ENCODE data around the gene RPRML. TPM values are rescaled to one million over a fixed set of nuclear protein-coding genes. Genes with fewer than 3 reads are reported as not detected.

The RPRML gene
- total RNA-seq, 1 experiment from 2014 or later: not detected

DNA sequence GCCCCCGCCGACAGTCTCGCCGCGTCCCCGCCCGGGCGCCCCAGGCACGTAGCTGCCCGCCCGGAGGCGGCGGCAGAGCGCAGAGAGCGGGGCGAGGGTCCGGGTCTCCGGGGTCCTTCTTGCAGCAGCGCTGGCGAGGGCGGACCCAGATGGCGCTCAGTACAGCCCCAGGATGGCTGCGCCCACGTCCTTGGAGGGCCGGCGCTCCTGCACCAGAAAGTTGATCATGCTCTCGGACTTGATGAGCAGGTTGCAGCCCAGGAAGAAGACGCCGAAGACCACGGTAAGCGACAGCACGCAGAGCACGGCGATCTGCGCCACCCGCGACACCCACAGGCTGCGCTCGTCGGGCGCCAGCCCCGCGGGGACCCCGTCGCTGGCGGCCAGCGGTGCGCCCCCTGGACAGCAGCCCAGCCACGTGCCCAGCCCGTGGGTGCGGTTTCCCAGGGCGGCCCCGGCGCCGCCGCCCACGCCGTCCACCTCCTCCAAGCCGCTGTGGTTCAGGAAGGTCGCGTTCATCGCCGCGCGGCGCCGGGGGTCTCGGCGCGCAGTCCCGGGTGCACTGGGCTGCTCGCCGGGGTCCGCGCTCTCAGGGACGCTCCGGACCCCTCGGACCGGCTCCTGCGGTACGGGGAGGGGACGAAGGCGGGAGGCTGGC is 435 bp downstream of the RPRML start:
- TF ChIP-seq EZH2 (IDR thresholded peaks at IDR 0.05; ENCODE audit: borderline replicate concordance, low read depth, low read length, poor library complexity, severe bottlenecking): no peak
- TF ChIP-seq, protein P1, sequence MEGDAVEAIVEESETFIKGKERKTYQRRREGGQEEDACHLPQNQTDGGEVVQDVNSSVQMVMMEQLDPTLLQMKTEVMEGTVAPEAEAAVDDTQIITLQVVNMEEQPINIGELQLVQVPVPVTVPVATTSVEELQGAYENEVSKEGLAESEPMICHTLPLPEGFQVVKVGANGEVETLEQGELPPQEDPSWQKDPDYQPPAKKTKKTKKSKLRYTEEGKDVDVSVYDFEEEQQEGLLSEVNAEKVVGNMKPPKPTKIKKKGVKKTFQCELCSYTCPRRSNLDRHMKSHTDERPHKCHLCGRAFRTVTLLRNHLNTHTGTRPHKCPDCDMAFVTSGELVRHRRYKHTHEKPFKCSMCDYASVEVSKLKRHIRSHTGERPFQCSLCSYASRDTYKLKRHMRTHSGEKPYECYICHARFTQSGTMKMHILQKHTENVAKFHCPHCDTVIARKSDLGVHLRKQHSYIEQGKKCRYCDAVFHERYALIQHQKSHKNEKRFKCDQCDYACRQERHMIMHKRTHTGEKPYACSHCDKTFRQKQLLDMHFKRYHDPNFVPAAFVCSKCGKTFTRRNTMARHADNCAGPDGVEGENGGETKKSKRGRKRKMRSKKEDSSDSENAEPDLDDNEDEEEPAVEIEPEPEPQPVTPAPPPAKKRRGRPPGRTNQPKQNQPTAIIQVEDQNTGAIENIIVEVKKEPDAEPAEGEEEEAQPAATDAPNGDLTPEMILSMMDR (conservative IDR thresholded peaks at IDR 0.05; ENCODE audit: low read depth, low read length): no peak
- POLR2A ChIA-PET (ENCODE audit: low non-redundant PET): no interaction called here
- CTCF ChIA-PET: no interaction called here
- peaks cover 44% of the 10 kb centered on the region for H3K27me3 ChIP-seq (replicated peaks; ENCODE audit: insufficient read depth, low read depth, low read length, poor library complexity)
- H3K4me1 ChIP-seq (ENCODE audit: insufficient read depth, low read length, poor library complexity, severe bottlenecking): no peaks in the 10 kb centered on the region
- BruUV-seq (replicated peaks): no TSS peak
- no peak for DNase-seq (ENCODE audit: low spot score)
- peak overlapping the region; percentile 33 for H3K4me3 ChIP-seq (ENCODE audit: low read depth, low read length, poor library complexity, severe bottlenecking)
- no peaks in the 10 kb centered on the region for H3K36me3 ChIP-seq (ENCODE audit: insufficient read depth, low read length, poor library complexity, severe bottlenecking)
- no peaks in the 10 kb centered on the region for H3K9me3 ChIP-seq (ENCODE audit: low read depth, low read length, poor library complexity, severe bottlenecking)
- intact Hi-C loops (cut with micrococcal nuclease; ENCODE audit: unreplicated experiment): no loop called here
- no peak overlapping the region for H3K27ac ChIP-seq (ENCODE audit: low read depth, low read length, poor library complexity, severe bottlenecking)

DNA sequence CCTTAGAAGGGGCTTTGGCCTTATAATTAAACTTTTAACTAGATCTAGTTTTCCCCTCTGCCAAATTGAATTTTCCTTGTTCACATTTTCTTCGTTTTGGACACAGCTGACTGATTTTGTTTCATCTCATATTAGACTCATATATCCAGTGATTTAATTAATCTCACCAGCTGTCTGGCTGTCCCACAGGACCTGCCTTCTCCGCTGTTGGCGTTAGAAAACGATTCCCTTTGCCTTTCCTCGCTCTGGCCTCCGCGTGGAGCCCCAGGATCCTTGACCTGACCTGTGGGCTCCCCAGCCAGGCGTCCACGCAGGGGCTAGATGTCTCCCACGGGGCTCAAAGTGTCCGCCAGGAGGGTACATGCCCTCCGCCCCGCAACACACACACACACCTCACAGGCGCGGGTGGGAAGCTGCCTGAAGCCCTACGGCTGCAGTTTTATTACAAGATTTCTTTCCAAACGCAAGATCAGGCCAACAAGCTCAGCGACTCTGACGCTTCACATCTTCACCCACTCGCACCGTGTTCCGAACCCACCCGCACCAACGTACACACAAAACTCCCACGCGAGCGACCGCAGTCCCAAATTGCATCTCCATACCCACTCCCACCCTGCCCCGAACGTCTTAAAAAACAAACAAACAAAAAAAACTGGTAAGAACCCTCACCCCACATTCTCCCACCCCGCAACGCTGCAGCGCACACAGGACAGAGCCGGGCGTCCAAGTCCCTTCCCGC is 1.1 kb downstream of the RPRML start:
- Histone ChIP-seq H3K4me1 (ENCODE audit: insufficient read depth, low read length, poor library complexity, severe bottlenecking) (no peaks in the 10 kb centered on the region), H3K27ac (ENCODE audit: low read depth, low read length, poor library complexity, severe bottlenecking) (no peak overlapping the region)
- POLR2A ChIA-PET (ENCODE audit: low non-redundant PET): no interaction called here

DNA sequence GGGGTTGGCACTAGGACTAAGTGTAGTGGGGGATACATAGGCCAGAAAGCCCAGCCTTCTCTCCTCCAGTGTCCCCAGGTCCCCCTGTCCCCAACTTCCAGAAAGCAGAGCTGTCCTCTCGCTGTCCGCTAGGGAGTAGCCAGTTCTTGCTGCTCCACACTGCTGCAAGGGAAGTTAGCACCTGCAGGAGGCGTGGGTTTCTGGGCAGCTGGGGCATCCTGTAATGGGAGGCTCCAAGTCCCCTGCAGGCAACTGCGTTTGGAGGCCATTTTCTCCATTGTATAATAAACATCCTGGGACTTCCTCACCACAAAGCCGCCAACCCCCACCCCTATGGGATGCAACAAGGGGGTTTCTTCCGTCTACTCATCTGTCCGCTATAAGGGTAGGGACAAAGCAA is 1.7 kb downstream of the RPRML start:
- POLR2A ChIA-PET (ENCODE audit: low non-redundant PET): no interaction called here
- CTCF ChIA-PET: no interaction called here
- TF ChIP-seq EZH2 (IDR thresholded peaks at IDR 0.05; ENCODE audit: borderline replicate concordance, low read depth, low read length, poor library complexity, severe bottlenecking): no peak
- TF ChIP-seq, protein P1 (conservative IDR thresholded peaks at IDR 0.05; ENCODE audit: low read depth, low read length): no peak
- intact Hi-C loops (cut with micrococcal nuclease; ENCODE audit: unreplicated experiment): no loop called here
- H3K9me3 ChIP-seq (ENCODE audit: low read depth, low read length, poor library complexity, severe bottlenecking): no peaks in the 10 kb centered on the region
- no peaks in the 10 kb centered on the region for H3K4me1 ChIP-seq (ENCODE audit: insufficient read depth, low read length, poor library complexity, severe bottlenecking)
- no peak overlapping the region for H3K27ac ChIP-seq (ENCODE audit: low read depth, low read length, poor library complexity, severe bottlenecking)
- H3K4me3 ChIP-seq (ENCODE audit: low read depth, low read length, poor library complexity, severe bottlenecking): no peak overlapping the region
- H3K27me3 ChIP-seq (replicated peaks; ENCODE audit: insufficient read depth, low read depth, low read length, poor library complexity): peaks cover 40% of the 10 kb centered on the region
- no TSS peak for BruUV-seq (replicated peaks)
- peak; percentile 32 for DNase-seq (ENCODE audit: low spot score)
- no peaks in the 10 kb centered on the region for H3K36me3 ChIP-seq (ENCODE audit: insufficient read depth, low read length, poor library complexity, severe bottlenecking)

More for the DNA sequence above, 1.1 kb downstream of the RPRML start:
- DNase-seq (ENCODE audit: low spot score): no peak
- Histone ChIP-seq H3K27me3 (replicated peaks; ENCODE audit: insufficient read depth, low read depth, low read length, poor library complexity) (peaks cover 44% of the 10 kb centered on the region), H3K4me3 (ENCODE audit: low read depth, low read length, poor library complexity, severe bottlenecking) (peak overlapping the region; percentile 33), H3K36me3 (ENCODE audit: insufficient read depth, low read length, poor library complexity, severe bottlenecking) (no peaks in the 10 kb centered on the region), H3K9me3 (ENCODE audit: low read depth, low read length, poor library complexity, severe bottlenecking) (no peaks in the 10 kb centered on the region)
- CTCF ChIA-PET: no interaction called here
- no peak for TF ChIP-seq EZH2 (IDR thresholded peaks at IDR 0.05; ENCODE audit: borderline replicate concordance, low read depth, low read length, poor library complexity, severe bottlenecking)
- TF ChIP-seq, protein P1 (conservative IDR thresholded peaks at IDR 0.05; ENCODE audit: low read depth, low read length): no peak
- no TSS peak for BruUV-seq (replicated peaks)
- intact Hi-C loops (cut with micrococcal nuclease; ENCODE audit: unreplicated experiment): no loop called here
